NCI-H526 treated with DMSO at 0.1 percent for 48 hours (cell line): ENCODE results near the gene OR4C11.

Source experiments
- DNase-seq: peaks from one replicate; lab custom pipeline; 2025; lab: John Stamatoyannopoulos, UW

OR4C11 gene

GRCh38 chr11:55607545-55607944, at the start of gene OR4C11:
OR4C11 (minus strand) TSS chr11:55607645; CDS start chr11:55604373, 3,272 bp downstream.
- no peak for DNase-seq

GRCh38 chr11:55655096-55655495, 47.7 kb upstream of the OR4C11 start:
- no peak for DNase-seq

- DNase-seq: no peak
Measured at GRCh38 chr11:55652560-55652959, 45.1 kb upstream of the OR4C11 start.

GRCh38 chr11:55648027-55648426, 40.6 kb upstream of the OR4C11 start, which contains the start of gene OR4S2:
OR4S2 (plus strand) TSS chr11:55648327; CDS start chr11:55650904, 2,577 bp downstream.
- no peak for DNase-seq

GRCh38 chr11:55634813-55635212, 27.4 kb upstream of the OR4C11 start, which contains the start of gene OR4P4:
OR4P4 (plus strand) TSS chr11:55635113.
- no peak for DNase-seq

GRCh38 chr11:55624531-55624930, 17.1 kb upstream of the OR4C11 start:
- no peak for DNase-seq

- DNase-seq: no peak
Measured at GRCh38 chr11:55572548-55572947, 34.9 kb downstream of the OR4C11 start.

GRCh38 chr11:55571828-55572227, 35.6 kb downstream of the OR4C11 start, which contains the start of gene OR4C16:
OR4C16 (plus strand) TSS chr11:55572128; CDS start chr11:55572128, 0 bp downstream.
- no peak for DNase-seq

- DNase-seq: no peak
Measured at GRCh38 chr11:55554169-55554568, 53.3 kb downstream of the OR4C11 start, which contains the start of gene OR4C15. OR4C15 (plus strand) TSS chr11:55554469; CDS start chr11:55554469, 0 bp downstream.
